OCI-LY7 (cell line): ENCODE data around the gene KCNE1. TPM values are rescaled to one million over a fixed set of nuclear protein-coding genes. Genes with fewer than 3 reads are reported as not detected.
"Not testable (repeated sequence)": the region's sequence is repeated elsewhere in the genome, so short reads cannot be mapped to it uniquely, and the experiment has no call there.

Experiments
- BruUV-seq: library from RNA; stranded (reverse); fragments of 400-500 nt; replicated peaks from 2 replicates; lab custom pipeline; 2021; lab: Mats Ljungman, UMichigan
- CTCF ChIA-PET: fragments of 300-600 bp; sonication (Branson Sonifier 250); formaldehyde crosslinking; loops from one replicate; lab custom pipeline; 2022; ENCODE audit warnings: antibody characterized with exemption; ENCODE audit not compliant: unreplicated experiment; lab: Charles Lee
- POLR2A ChIA-PET: fragments of 300-600 bp; sonication (Branson Sonifier 250); formaldehyde crosslinking; loops from one replicate; lab custom pipeline; 2022; ENCODE audit warnings: antibody characterized with exemption; lab: Charles Lee
- DNase-seq: peaks from one replicate; pipeline ENCODE4 v3.0.0-alpha.2; 2015; ENCODE audit warnings: low spot score
- H2AFZ ChIP-seq: fragments of 200-600 bp; sonication (generic), shearing (Covaris generic); 2 replicates; pipeline ENCODE4 v1.6.1; 2014; ENCODE audit warnings: mild to moderate bottlenecking, antibody characterized with exemption, low read length, moderate library complexity
- H3K27ac ChIP-seq: fragments of 200-600 bp; sonication (generic); 2 replicates; pipeline ENCODE4 v1.5.1; 2014; ENCODE audit warnings: mixed run types, low read depth, mild to moderate bottlenecking, moderate library complexity, low read length, inconsistent platforms; ENCODE audit not compliant: poor library complexity, severe bottlenecking
- H3K36me3 ChIP-seq: fragments of 200-600 bp; sonication (generic); 2 replicates; pipeline ENCODE4 v1.6.1; 2014; ENCODE audit warnings: mild to moderate bottlenecking, antibody characterized with exemption, low read length, moderate library complexity, mixed read lengths; ENCODE audit not compliant: insufficient read depth
- H3K4me1 ChIP-seq: fragments of 200-600 bp; sonication (generic); 2 replicates; pipeline ENCODE4 v1.5.1; 2014; ENCODE audit warnings: mild to moderate bottlenecking, low read length; ENCODE audit not compliant: insufficient read depth, poor library complexity, severe bottlenecking
- H3K4me2 ChIP-seq: fragments of 200-600 bp; sonication (generic); 2 replicates; pipeline ENCODE4 v1.6.1; 2014; ENCODE audit warnings: mild to moderate bottlenecking, low read length
- H3K4me3 ChIP-seq: fragments of 200-600 bp; sonication (generic); 2 replicates; pipeline ENCODE4 v1.5.1; 2014; ENCODE audit warnings: mild to moderate bottlenecking, low read depth, low read length; ENCODE audit not compliant: poor library complexity, severe bottlenecking
- H3K79me2 ChIP-seq: fragments of 200-600 bp; sonication (generic); 2 replicates; pipeline ENCODE4 v1.6.1; 2016; ENCODE audit warnings: low read depth, mild to moderate bottlenecking, low read length, moderate library complexity, mixed read lengths; ENCODE audit not compliant: insufficient read depth
- H3K9me2 ChIP-seq: fragments of 200-600 bp; sonication (generic); 2 replicates; pipeline ENCODE4 v1.6.1; 2016; ENCODE audit warnings: mild to moderate bottlenecking, low read length, mixed read lengths; ENCODE audit not compliant: insufficient read depth
- H3K9me3 ChIP-seq: fragments of 200-600 bp; sonication (generic); 2 replicates; pipeline ENCODE4 v1.6.1; 2014; ENCODE audit warnings: mild to moderate bottlenecking, mixed run types, low read length, mixed read lengths
- H4K20me1 ChIP-seq: fragments of 200-600 bp; sonication (generic); 2 replicates; pipeline ENCODE4 v1.6.1; 2014; ENCODE audit warnings: mild to moderate bottlenecking, antibody characterized with exemption, low read length, moderate library complexity, mixed read lengths; ENCODE audit not compliant: insufficient read depth
- EZH2phosphoT487 ChIP-seq: fragments of 200-600 bp; sonication (generic); IDR thresholded peaks from 2 replicates; pipeline ENCODE4 v1.6.1; 2018; ENCODE audit warnings: low read depth, borderline replicate concordance, mild to moderate bottlenecking, mixed run types, antibody characterized with exemption, low read length, moderate library complexity, mixed read lengths
- intact Hi-C: fragments of 100-400 bp; cut with micrococcal nuclease; formaldehyde crosslinking; loops from one replicate; pipeline ENCODE4 v1.10.0; 2022; ENCODE audit not compliant: unreplicated experiment
- total RNA-seq, 2 experiments: library from RNA; depleted of rRNA in 1 of 2; stranded (reverse); fragments of >200 nt in 1 of 2; shearing (Covaris generic) in 1 of 2; gene quantifications; 2 replicates each; pipeline ENCODE4 v1.2.3, GENCODE V29; 2014 to 2022
- TF ChIP-seq, protein P1 (sequence below): fragments of 200-600 bp; sonication (generic); conservative IDR thresholded peaks from 2 replicates; pipeline ENCODE4 v1.5.1; 2014; ENCODE audit warnings: mild to moderate bottlenecking, antibody characterized with exemption, low read length, moderate library complexity, mixed read lengths

KCNE1 gene
- total RNA-seq, 2 experiments from 2014 or later: 0.15 TPM; not detected in 1

DNA sequence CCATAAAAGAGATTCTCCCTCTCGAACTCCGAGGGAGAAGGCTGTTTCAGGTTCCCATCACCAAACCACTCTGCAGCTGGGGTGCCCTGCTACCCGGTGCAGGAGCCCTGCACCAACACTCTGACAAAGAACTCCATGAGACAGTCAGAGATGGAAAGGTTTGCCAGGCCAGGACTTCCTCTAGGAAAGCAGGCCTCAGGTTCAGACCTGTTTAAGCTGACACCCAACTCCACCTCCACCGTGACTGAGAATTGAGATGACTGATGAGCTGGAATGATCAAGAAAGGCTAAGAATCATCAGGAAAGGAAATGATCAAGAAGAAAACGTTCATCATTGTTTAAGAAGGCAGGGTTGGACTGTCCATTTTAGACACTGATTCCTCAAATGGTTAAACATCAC is 46.2 kb upstream of the KCNE1 start:
- Histone ChIP-seq H3K27ac (no peak overlapping the region), H3K9me2 (no peaks in the 10 kb centered on the region), H3K9me3 (no peaks in the 10 kb centered on the region), H3K4me3 (no peak overlapping the region), H3K4me2 (no peak overlapping the region), H3K4me1 (no peaks in the 10 kb centered on the region), H4K20me1 (no peaks in the 10 kb centered on the region), H3K36me3 (no peaks in the 10 kb centered on the region), H2AFZ (no peak overlapping the region), H3K79me2 (no peaks in the 10 kb centered on the region)
- DNase-seq: no peak
- BruUV-seq: no TSS peak
- intact Hi-C loops: no loop called here
- CTCF ChIA-PET: interaction anchor here (0.9 kb wide), 1 partner anchor 12 kb away, joined by 3 read pairs; no protein-coding TSS in a partner anchor
- TF ChIP-seq EZH2phosphoT487: no peak
- TF ChIP-seq, protein P1, sequence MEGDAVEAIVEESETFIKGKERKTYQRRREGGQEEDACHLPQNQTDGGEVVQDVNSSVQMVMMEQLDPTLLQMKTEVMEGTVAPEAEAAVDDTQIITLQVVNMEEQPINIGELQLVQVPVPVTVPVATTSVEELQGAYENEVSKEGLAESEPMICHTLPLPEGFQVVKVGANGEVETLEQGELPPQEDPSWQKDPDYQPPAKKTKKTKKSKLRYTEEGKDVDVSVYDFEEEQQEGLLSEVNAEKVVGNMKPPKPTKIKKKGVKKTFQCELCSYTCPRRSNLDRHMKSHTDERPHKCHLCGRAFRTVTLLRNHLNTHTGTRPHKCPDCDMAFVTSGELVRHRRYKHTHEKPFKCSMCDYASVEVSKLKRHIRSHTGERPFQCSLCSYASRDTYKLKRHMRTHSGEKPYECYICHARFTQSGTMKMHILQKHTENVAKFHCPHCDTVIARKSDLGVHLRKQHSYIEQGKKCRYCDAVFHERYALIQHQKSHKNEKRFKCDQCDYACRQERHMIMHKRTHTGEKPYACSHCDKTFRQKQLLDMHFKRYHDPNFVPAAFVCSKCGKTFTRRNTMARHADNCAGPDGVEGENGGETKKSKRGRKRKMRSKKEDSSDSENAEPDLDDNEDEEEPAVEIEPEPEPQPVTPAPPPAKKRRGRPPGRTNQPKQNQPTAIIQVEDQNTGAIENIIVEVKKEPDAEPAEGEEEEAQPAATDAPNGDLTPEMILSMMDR: no peak
- POLR2A ChIA-PET: interaction anchor here (0.8 kb wide), 1 partner anchor 634 kb away, joined by 3 read pairs; no protein-coding TSS in a partner anchor

DNA sequence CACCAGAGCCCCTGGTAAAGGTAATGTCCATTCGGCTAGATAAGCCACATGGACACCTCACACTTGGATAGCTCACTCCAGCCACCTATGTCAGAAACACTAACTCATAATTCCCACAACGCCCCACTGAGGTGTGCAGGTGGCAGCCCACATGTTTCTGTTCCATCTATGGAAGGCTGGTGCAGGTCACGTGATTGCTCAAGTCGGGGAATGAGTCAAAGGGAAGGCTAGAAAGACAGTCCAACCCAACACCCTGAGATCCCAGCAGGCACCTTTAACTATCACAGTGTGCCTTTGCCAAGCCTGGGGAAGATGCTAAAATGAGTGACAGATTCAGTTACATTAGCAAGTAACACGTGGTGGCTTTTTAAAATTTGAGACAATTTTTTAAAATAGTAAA is 45.3 kb upstream of the KCNE1 start:
- Histone ChIP-seq H3K27ac (no peak overlapping the region), H3K9me2 (no peaks in the 10 kb centered on the region), H4K20me1 (no peaks in the 10 kb centered on the region), H3K79me2 (no peaks in the 10 kb centered on the region), H2AFZ (no peak overlapping the region), H3K36me3 (no peaks in the 10 kb centered on the region), H3K9me3 (no peaks in the 10 kb centered on the region), H3K4me3 (no peak overlapping the region), H3K4me2 (no peak overlapping the region), H3K4me1 (no peaks in the 10 kb centered on the region)
- no peak for DNase-seq
- intact Hi-C loops: no loop called here
- BruUV-seq: no TSS peak
- POLR2A ChIA-PET: no interaction called here
- no peak for TF ChIP-seq EZH2phosphoT487
- TF ChIP-seq, protein P1: no peak
- CTCF ChIA-PET: no interaction called here

DNA sequence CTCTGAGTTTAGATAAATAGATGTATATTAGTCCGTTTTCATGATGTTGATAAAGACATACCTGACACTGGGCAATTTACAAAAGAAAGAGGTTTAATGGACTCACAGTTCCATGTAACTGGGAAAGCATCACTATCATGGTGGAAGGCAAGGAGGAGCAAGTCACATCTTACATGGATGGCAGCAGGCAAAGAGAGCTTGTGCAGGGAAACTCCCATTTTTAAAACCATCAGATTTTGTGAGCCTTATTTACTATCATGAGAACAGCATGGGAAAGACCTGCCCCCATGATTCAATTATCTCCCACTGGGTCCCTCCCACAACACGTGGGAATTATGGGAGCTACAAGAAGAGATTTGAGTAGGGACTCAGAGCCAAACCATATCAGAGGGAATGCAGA is 42.7 kb upstream of the KCNE1 start:
- DNase-seq, CTCF ChIA-PET, H3K4me2 ChIP-seq, H3K4me3 ChIP-seq, H3K9me2 ChIP-seq, H3K4me1 ChIP-seq, H2AFZ ChIP-seq, H3K27ac ChIP-seq, POLR2A ChIA-PET, intact Hi-C loops, H3K36me3 ChIP-seq, H3K9me3 ChIP-seq, H4K20me1 ChIP-seq, BruUV-seq, H3K79me2 ChIP-seq: not testable (repeated sequence)
